H9 (cell line): Measurements from ENCODE around the gene LINC01488. TPM values are rescaled to one million over a fixed set of nuclear protein-coding genes. Genes with fewer than 3 reads are reported as not detected.

Experiments
- DNase-seq: peaks from one replicate; pipeline ENCODE4 v3.0.0-alpha.2; 2017
- H2AFZ ChIP-seq: one replicate; pipeline ENCODE4 v1.6.1; 2013; ENCODE audit warnings: mild to moderate bottlenecking, low read length, control low read depth, moderate library complexity
- H2AK5ac ChIP-seq: 2 replicates; pipeline ENCODE4 v1.6.1; 2013; ENCODE audit warnings: low read length, control low read depth, mixed read lengths; ENCODE audit not compliant: insufficient read length
- H2BK120ac ChIP-seq: one replicate; pipeline ENCODE4 v1.6.1; 2013; ENCODE audit warnings: low read depth, mild to moderate bottlenecking, low read length, control low read depth, inconsistent platforms; ENCODE audit not compliant: poor library complexity, severe bottlenecking
- H2BK12ac ChIP-seq: 2 replicates; pipeline ENCODE4 v1.6.1; 2013; ENCODE audit warnings: low read length, control low read depth, mixed read lengths, low read depth; ENCODE audit not compliant: insufficient read length
- H2BK15ac ChIP-seq: 2 replicates; pipeline ENCODE4 v1.6.1; 2013; ENCODE audit warnings: low read depth, low read length, control low read depth
- H2BK20ac ChIP-seq: one replicate; pipeline ENCODE4 v1.6.1; 2013; ENCODE audit warnings: low read depth, mild to moderate bottlenecking, low read length, control low read depth, inconsistent platforms; ENCODE audit not compliant: poor library complexity, severe bottlenecking
- H2BK5ac ChIP-seq: 2 replicates; pipeline ENCODE4 v1.6.1; 2013; ENCODE audit warnings: low read length, control low read depth, mixed read lengths; ENCODE audit not compliant: insufficient read length
- H3K14ac ChIP-seq: 2 replicates; pipeline ENCODE4 v1.6.1; 2013; ENCODE audit warnings: low read length, control low read depth; ENCODE audit not compliant: insufficient read depth
- H3K18ac ChIP-seq: 2 replicates; pipeline ENCODE4 v1.6.1; 2013; ENCODE audit warnings: low read depth, mild to moderate bottlenecking, mixed read lengths, low read length, control low read depth; ENCODE audit not compliant: insufficient read length
- H3K23ac ChIP-seq: 2 replicates; pipeline ENCODE4 v1.6.1; 2013; ENCODE audit warnings: low read length, control low read depth, mixed read lengths, low read depth; ENCODE audit not compliant: insufficient read length
- H3K23me2 ChIP-seq: 2 replicates; pipeline ENCODE4 v1.6.1; 2013; ENCODE audit warnings: low read depth, mild to moderate bottlenecking, mixed read lengths, low read length, control low read depth; ENCODE audit not compliant: insufficient read length, poor library complexity, severe bottlenecking
- H3K27ac ChIP-seq: 2 replicates; pipeline ENCODE4 v1.5.1; 2013; ENCODE audit warnings: low read length, control low read depth, mixed read lengths, low read depth; ENCODE audit not compliant: insufficient read length
- H3K27me3 ChIP-seq: 2 replicates; pipeline ENCODE4 v1.6.1; 2013; ENCODE audit warnings: low read length, control low read depth, inconsistent platforms; ENCODE audit not compliant: insufficient read depth
- H3K4ac ChIP-seq: 2 replicates; pipeline ENCODE4 v1.6.1; 2013; ENCODE audit warnings: low read depth, mild to moderate bottlenecking, control low read depth, inconsistent platforms, low read length, moderate library complexity
- H3K4me1 ChIP-seq: 2 replicates; pipeline ENCODE4 v1.6.1; 2013; ENCODE audit warnings: low read length, control low read depth, inconsistent platforms; ENCODE audit not compliant: insufficient read depth
- H3K4me2 ChIP-seq: 2 replicates; pipeline ENCODE4 v1.6.1; 2013; ENCODE audit warnings: low read length, control low read depth, mixed read lengths; ENCODE audit not compliant: insufficient read length, insufficient read depth
- H3K56ac ChIP-seq: 2 replicates; pipeline ENCODE4 v1.6.1; 2013; ENCODE audit warnings: low read depth, mild to moderate bottlenecking, mixed read lengths, low read length, control low read depth; ENCODE audit not compliant: insufficient read length
- H3K79me1 ChIP-seq: 2 replicates; pipeline ENCODE4 v1.6.1; 2013; ENCODE audit warnings: low read depth, mild to moderate bottlenecking, moderate library complexity, low read length, control low read depth, inconsistent platforms; ENCODE audit not compliant: insufficient read depth, poor library complexity, severe bottlenecking
- H3K79me2 ChIP-seq: 2 replicates; pipeline ENCODE4 v1.6.1; 2013; ENCODE audit warnings: low read length, control low read depth, inconsistent platforms; ENCODE audit not compliant: insufficient read depth
- H3K9ac ChIP-seq: 2 replicates; pipeline ENCODE4 v1.6.1; 2013; ENCODE audit warnings: low read length, control low read depth, mixed read lengths; ENCODE audit not compliant: insufficient read length; ENCODE audit errors: extremely low read depth
- H3K9me3 ChIP-seq: one replicate; pipeline ENCODE4 v1.6.1; 2013; ENCODE audit warnings: low read depth, low read length, inconsistent platforms; ENCODE audit not compliant: control insufficient read depth
- H3T11ph ChIP-seq: one replicate; pipeline ENCODE4 v1.6.1; 2013; ENCODE audit warnings: mild to moderate bottlenecking, low read length, control low read depth, inconsistent platforms
- H4K20me1 ChIP-seq: one replicate; pipeline ENCODE4 v1.6.1; 2013; ENCODE audit not compliant: control insufficient read depth, insufficient read length, insufficient read depth
- H4K5ac ChIP-seq: 2 replicates; pipeline ENCODE4 v1.6.1; 2013; ENCODE audit warnings: low read depth, mild to moderate bottlenecking, mixed read lengths, low read length, control low read depth; ENCODE audit not compliant: insufficient read length
- H4K8ac ChIP-seq: replicated peaks from 2 replicates; pipeline ENCODE4 v1.6.1; 2013; ENCODE audit warnings: low read length, control low read depth, mixed read lengths, low read depth; ENCODE audit not compliant: insufficient read length
- H4K91ac ChIP-seq: 2 replicates; pipeline ENCODE4 v1.6.1; 2013; ENCODE audit warnings: low read depth, mild to moderate bottlenecking, moderate library complexity, mixed read lengths, low read length, control low read depth; ENCODE audit not compliant: insufficient read length
- H3K27ac Mint-ChIP-seq, 3 experiments: 2 replicates in 2 of 3; 3 replicates in 1 of 3; pipeline ENCODE4 v1.8.0; 2020 to 2021; ENCODE audit warnings: mixed read lengths in 3 of 3, mild to moderate bottlenecking in 1 of 3, moderate library complexity in 1 of 3
- H3K27me3 Mint-ChIP-seq: 2 replicates; pipeline ENCODE4 v1.8.0; 2021; ENCODE audit warnings: low read depth, mild to moderate bottlenecking, moderate library complexity, mixed read lengths
- H3K36me3 Mint-ChIP-seq, 3 experiments: 2 replicates in 2 of 3; 3 replicates in 1 of 3; pipeline ENCODE4 v1.8.0; 2020 to 2021; ENCODE audit warnings: low read depth in 3 of 3, mixed read lengths in 3 of 3; ENCODE audit not compliant: insufficient read depth in 1 of 3
- H3K4me1 Mint-ChIP-seq, 2 experiments: 2 replicates each; pipeline ENCODE4 v1.8.0; 2020; ENCODE audit warnings: mixed read lengths in 2 of 2
- H3K4me3 Mint-ChIP-seq, 2 experiments: 2 replicates in 1 of 2; 3 replicates in 1 of 2; pipeline ENCODE4 v1.8.0; 2020 to 2021; ENCODE audit warnings: mild to moderate bottlenecking in 2 of 2, mixed read lengths in 2 of 2, moderate library complexity in 1 of 2
- H3K9me3 Mint-ChIP-seq, 2 experiments: 2 replicates in 1 of 2; 3 replicates in 1 of 2; pipeline ENCODE4 v1.8.0; 2020; ENCODE audit warnings: mild to moderate bottlenecking in 2 of 2, mixed read lengths in 2 of 2, moderate library complexity in 1 of 2
- WGBS: extraction: QIAGEN DNeasy Blood & Tissue Kit; methylation state at CpG from one replicate; pipeline ENCODE4 v1.1.7; 2013; ENCODE audit warnings: missing lambda C conversion rate, low lambda C conversion rate, mixed read lengths; ENCODE audit not compliant: insufficient read length; ENCODE audit errors: extremely low coverage; 5-methylcytosine and 5-hydroxymethylcytosine counted together
- total RNA-seq: library from RNA; stranded (reverse); gene quantifications from 2 replicates; pipeline ENCODE4 v1.2.1, GENCODE V29; 2021
- TF ChIP-seq, protein P1 (sequence below): fragments of 200-600 bp; sonication (generic); conservative IDR thresholded peaks from 3 replicates; pipeline ENCODE4 v1.8.0; 2021; ENCODE audit warnings: antibody characterized with exemption, mild to moderate bottlenecking

Gene LINC01488
- total RNA-seq, 1 experiment from 2014 or later = not detected

- H3K9me3 Mint-ChIP-seq = peaks cover 12 to 18% of the 10 kb centered on the region in 2 experiments
- H4K91ac ChIP-seq = peak overlapping the region; percentile 50
- no peaks in the 10 kb centered on the region for H4K20me1 ChIP-seq
- H2BK5ac ChIP-seq = no peak overlapping the region
- H3K9ac ChIP-seq = no peak overlapping the region
- peak overlapping the region; percentile 9 for H3K18ac ChIP-seq
- H3T11ph ChIP-seq = no peak overlapping the region
- TF ChIP-seq, protein P1, sequence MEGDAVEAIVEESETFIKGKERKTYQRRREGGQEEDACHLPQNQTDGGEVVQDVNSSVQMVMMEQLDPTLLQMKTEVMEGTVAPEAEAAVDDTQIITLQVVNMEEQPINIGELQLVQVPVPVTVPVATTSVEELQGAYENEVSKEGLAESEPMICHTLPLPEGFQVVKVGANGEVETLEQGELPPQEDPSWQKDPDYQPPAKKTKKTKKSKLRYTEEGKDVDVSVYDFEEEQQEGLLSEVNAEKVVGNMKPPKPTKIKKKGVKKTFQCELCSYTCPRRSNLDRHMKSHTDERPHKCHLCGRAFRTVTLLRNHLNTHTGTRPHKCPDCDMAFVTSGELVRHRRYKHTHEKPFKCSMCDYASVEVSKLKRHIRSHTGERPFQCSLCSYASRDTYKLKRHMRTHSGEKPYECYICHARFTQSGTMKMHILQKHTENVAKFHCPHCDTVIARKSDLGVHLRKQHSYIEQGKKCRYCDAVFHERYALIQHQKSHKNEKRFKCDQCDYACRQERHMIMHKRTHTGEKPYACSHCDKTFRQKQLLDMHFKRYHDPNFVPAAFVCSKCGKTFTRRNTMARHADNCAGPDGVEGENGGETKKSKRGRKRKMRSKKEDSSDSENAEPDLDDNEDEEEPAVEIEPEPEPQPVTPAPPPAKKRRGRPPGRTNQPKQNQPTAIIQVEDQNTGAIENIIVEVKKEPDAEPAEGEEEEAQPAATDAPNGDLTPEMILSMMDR = no peak
- no CpG with 5 or more reads among the region's 11 CpGs for WGBS
- H3K4me1 ChIP-seq = no peaks in the 10 kb centered on the region
- H2BK12ac ChIP-seq = no peak overlapping the region
- no peaks in the 10 kb centered on the region for H3K27me3 ChIP-seq
- peaks cover 2 to 4% of the 10 kb centered on the region in 2 experiments; a peak in 3 of 4 replicates for H3K4me1 Mint-ChIP-seq
- H3K36me3 Mint-ChIP-seq = peaks cover 1 to 21% (median 8%) of the 10 kb centered on the region in 3 experiments
- H3K4ac ChIP-seq = no peak overlapping the region
- peaks cover 22% of the 10 kb centered on the region for H3K27me3 Mint-ChIP-seq
- H2BK120ac ChIP-seq = no peak overlapping the region
- no peaks in the 10 kb centered on the region for H3K79me2 ChIP-seq
- no peak overlapping the region for H2BK15ac ChIP-seq
- DNase-seq = no peak
- H3K4me2 ChIP-seq = no peak overlapping the region
- H2AFZ ChIP-seq = no peak overlapping the region
- H3K14ac ChIP-seq = no peak overlapping the region; the same call in 1 of the 2 replicates
- no peaks in the 10 kb centered on the region for H3K9me3 ChIP-seq
- H2BK20ac ChIP-seq = no peak overlapping the region
- no peak overlapping the region for H4K8ac ChIP-seq
- peak overlapping the region; percentile 20 for H3K56ac ChIP-seq
- H3K79me1 ChIP-seq = no peaks in the 10 kb centered on the region
- no peak overlapping the region for H3K23ac ChIP-seq
- H4K5ac ChIP-seq = no peak overlapping the region
- no peak overlapping the region for H3K27ac ChIP-seq
- H3K23me2 ChIP-seq = no peaks in the 10 kb centered on the region
- no peak overlapping the region for H2AK5ac ChIP-seq
- H3K4me3 Mint-ChIP-seq = no peak overlapping the region
- H3K27ac Mint-ChIP-seq = peak overlapping the region in 1 of 3 experiments; percentile 50; a peak in 1 of 7 replicates
Observed at GRCh38 chr11:69513196-69513595, 31.7 kb downstream of the LINC01488 start.
